Erythroblast (primary cell): ENCODE results near the gene KIF2A.

Source experiments
- DNase-seq, 2 experiments: peaks; one replicate each; lab custom pipeline; 2025; lab: John Stamatoyannopoulos, UW
- GATA1 ChIP-seq: IDR thresholded peaks from 2 replicates; pipeline ENCODE4 v1.6.1; 2011; ENCODE audit warnings: low read depth, mild to moderate bottlenecking, control low read depth, low read length, moderate library complexity
- POLR2A ChIP-seq: IDR thresholded peaks from 2 replicates; pipeline ENCODE4 v1.6.1; 2011; ENCODE audit warnings: mild to moderate bottlenecking, low read length

Gene KIF2A

GRCh38 chr5:62306323-62306895 lies 403 bp downstream of the KIF2A start:
- TF ChIP-seq GATA1, result no peak
- no peak for TF ChIP-seq POLR2A
- no peak for DNase-seq

- peak; percentile 59 to 66 for DNase-seq
- TF ChIP-seq GATA1, result no peak
- TF ChIP-seq POLR2A, result peak; percentile 4
These were observed 1.1 kb downstream of the KIF2A start for GRCh38 chr5:62306896-62307689.

DNA sequence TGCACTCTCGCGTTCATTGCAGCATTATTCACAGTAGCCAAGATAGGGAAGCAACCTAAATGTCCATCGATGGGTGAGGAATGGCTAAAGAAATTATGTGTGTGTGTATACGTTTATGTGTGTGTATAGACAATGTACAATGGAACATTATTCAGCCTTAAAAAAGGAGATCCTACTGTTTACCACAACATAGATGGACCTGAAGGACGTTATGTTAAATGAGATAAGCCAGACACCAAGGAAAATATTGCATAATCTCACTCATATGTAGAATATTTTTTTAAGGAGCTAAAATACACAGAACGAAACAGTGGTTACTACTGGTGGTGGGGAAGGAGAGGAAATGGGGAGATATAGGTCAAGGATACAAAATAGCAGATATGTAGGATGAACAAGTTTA lies 2.4 kb downstream of the KIF2A start:
- peak in 1 of 2 experiments; percentile 38 for DNase-seq
- no peak for TF ChIP-seq POLR2A
- no peak for TF ChIP-seq GATA1

- TF ChIP-seq GATA1 (no peak), POLR2A (no peak)
- DNase-seq, result no peak
These were observed 3.1 kb downstream of the KIF2A start for GRCh38 chr5:62309107-62309506.

DNA sequence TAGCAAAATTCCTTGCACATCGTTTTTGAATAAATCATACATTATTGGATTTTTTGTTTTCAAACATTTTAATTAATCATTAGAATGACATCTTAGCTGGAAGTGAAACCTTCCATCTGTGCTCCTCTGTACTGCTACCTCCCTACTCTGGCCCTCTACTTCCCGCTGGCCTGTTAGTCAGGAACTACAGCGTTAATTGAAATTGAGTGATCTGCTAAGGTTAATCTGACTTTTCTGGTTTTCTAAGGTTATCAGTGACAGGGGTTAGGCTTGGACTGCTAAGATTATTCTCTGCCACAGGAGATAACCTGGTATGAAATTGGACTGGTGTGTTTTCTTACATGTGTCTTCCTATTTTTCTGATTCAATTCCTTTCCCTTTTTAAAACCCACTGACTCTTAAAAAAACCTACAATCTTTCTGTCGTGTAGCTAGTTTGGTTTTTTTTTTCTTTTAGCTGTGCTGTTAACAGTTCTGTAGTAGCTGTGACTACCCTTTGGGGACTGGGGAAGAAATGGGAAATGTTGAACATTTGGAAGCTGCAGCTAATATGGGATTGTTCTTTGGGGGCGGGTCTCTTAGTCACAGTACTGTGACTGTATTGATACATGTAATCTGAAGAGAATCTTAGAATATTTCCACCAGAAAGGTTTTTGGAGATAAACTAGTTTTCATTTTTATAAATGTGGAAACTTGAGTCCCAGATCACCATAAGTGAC lies 4.6 kb downstream of the KIF2A start:
- TF ChIP-seq POLR2A (no peak), GATA1 (no peak)
- peak; percentile 54 to 83 for DNase-seq

DNA sequence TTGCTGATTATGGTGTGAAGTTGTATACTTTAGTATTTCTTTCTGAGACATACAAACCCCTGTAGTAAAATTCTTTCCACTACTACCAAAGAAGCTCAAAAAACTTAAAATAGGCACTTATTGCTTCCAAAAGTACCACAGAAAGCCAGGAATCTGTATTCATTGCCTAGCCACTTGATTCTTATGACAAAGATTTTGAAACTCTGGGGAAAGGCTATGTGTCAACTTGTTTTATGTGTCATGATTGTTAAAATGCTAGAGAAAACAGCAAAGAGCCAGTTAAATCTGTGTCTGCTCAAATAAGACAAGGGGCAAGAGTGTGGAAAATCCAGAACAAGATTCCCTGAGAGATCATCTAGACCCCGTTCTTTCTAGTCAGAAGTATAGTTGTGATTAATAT lies 6.0 kb downstream of the KIF2A start:
- TF ChIP-seq GATA1 (no peak), POLR2A (no peak)

DNA sequence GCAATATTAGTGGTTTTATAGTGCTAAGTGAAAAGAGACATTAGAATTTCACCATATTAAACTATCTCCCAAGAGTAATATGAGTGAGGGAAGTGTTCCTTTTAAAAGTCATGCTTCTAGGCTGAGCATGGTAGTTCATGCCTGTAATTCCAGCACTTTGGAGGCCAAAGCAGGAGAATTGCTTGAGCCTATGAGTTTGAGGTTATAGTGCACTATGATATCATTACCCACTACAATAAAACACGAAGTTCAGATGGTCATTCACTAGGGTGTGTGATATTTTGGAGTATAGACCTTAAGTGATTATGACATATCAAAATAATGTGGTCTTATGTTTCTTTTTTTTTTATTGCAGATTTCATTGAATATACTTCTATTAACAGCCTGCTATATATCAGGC lies 6.7 kb downstream of the KIF2A start:
- DNase-seq, result no peak
- no peak for TF ChIP-seq GATA1
- TF ChIP-seq POLR2A, result no peak

More for the DNA sequence above, 6.0 kb downstream of the KIF2A start:
- no peak for DNase-seq

- DNase-seq, result no peak
- no peak for TF ChIP-seq POLR2A
These were observed 8.3 kb downstream of the KIF2A start for GRCh38 chr5:62314213-62314830.

GRCh38 chr5:62315376-62316175 lies 9.6 kb downstream of the KIF2A start:
- TF ChIP-seq POLR2A, result no peak
- TF ChIP-seq GATA1, result no peak
- peak in 1 of 2 experiments; percentile 26 for DNase-seq

DNA sequence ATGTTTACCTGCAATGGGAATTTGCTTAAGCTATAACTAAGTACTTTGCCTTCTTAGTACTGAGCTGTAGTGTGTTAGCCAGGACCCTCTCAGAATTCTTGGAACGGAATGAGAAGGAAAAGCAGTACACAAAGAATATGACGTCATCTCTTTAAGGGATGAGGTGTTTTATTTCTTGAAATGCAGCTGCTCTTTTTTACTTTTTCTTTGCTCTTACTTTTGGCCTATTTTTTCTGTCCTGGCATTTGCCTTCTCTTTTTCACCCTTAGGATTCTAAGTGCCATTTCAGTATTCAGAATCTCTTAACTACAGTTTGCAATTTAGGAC lies 10.1 kb downstream of the KIF2A start:
- TF ChIP-seq POLR2A (no peak), GATA1 (no peak)
- DNase-seq, result no peak

- DNase-seq, result no peak
- no peak for TF ChIP-seq POLR2A
- TF ChIP-seq GATA1, result no peak
These were observed 11.8 kb downstream of the KIF2A start for GRCh38 chr5:62317810-62318209.

- TF ChIP-seq GATA1, result no peak
- no peak for TF ChIP-seq POLR2A
- DNase-seq, result no peak
These were observed 16.5 kb downstream of the KIF2A start for GRCh38 chr5:62322484-62322883.

- DNase-seq, result no peak
- no peak for TF ChIP-seq POLR2A
These were observed 20.3 kb downstream of the KIF2A start for GRCh38 chr5:62326302-62326701.

GRCh38 chr5:62326702-62327101 lies 20.7 kb downstream of the KIF2A start:
- no peak for TF ChIP-seq GATA1
- DNase-seq, result no peak
